Stimulated activated CD8-positive, alpha-beta memory T cell treated with anti-CD3 and anti-CD28 coated beads, Interleukin-4, amount 100 ng/mL, for 48 hours (primary cell): ENCODE data around the gene CHD6.

ENCODE experiments used
- DNase-seq: peaks from one replicate; pipeline ENCODE4 v3.0.0-alpha.2; 2020

Gene CHD6

DNA sequence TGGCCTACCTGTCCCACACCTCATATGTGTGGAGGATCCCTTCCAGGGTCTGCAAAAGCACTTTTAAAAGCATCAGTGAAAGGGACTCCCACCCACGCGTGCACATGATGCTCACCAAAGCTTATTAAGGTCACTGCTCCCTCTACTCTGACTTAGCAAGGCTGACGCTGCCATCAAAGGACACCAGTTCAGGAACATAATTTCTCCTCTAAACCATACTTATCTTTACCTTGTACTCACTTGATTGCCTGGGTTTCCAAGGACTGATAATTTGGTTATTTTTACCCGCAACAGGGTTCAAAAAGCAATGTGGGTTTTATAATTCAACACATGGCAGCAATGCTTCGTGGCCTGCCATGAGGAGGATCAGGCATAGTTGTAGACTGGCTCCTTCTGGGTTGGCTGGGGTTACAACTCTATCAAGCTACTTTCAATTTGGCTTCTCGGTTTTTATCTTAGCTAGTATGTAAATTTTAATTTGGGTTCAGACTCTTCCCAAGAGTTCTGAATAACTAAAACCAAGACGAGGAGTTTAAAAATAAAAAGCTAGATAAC lies 199.4 kb downstream of the CHD6 start:
- no peak for DNase-seq

DNA sequence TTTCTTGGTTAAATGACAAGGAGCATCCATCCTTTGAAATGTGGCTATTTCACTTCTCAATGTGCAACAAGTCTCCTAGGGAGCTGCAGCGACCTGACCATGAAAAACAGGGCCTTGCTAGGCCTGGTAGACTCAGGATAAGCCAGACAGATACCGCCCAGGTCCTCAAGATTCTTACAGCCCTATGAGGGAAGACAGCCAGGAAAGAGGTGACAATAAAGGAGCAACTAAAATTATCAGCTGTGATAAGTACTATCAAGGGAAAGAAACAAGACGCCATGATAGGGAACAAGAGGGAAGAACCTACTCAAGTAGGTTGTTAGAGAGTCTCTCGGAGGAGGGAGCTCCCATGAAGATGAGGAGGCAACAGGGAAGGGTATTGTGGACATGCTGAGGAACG lies 200.1 kb downstream of the CHD6 start:
- no peak for DNase-seq

- no peak for DNase-seq
Measured at GRCh38 chr20:41415191-41415590, 203.0 kb downstream of the CHD6 start.

DNA sequence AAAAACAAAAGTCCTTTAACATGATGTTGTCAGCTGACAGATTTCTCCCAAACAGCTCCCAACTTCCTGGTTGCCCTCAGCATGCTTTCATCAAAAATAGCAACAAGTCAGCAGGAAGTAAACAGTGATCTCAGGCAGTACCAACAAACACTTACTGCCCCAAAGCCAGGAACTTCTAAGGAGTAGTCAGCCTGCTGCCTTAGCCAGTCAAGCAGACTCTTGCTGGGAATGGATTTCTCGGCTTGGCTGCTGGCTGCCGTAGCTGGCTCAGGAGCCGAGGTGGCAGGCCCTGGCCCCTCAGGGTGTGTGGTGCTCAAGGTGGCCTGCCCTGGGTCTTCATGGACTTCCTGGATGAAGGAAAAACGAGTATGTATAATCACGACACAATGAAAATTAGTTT lies 205.0 kb downstream of the CHD6 start:
- no peak for DNase-seq

- DNase-seq = no peak
Measured at GRCh38 chr20:41412324-41413120, 205.7 kb downstream of the CHD6 start.

DNA sequence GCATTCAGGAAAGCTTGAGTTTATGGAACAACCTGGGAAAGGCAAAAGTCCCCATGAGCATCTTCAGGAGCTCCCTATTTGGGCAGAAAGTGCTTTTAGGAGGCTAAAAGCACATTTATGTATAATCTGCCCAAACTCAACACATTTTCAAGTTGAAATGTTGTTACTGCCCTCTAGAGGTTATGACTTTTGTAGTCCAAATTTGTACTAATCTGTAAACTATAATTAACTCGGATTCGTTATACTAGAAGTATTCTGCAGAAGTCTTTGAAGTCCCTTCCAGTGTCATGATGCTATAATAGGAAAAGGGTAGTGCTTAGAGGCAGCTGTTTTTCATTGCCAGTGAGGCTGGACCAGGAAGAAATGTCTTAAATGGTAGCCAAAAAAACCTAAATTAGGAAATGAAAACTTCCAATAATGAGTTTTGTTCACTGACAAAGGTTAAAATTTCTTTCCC lies 206.8 kb downstream of the CHD6 start:
- DNase-seq = no peak

- DNase-seq = no peak
Measured at GRCh38 chr20:41408986-41409385, 209.2 kb downstream of the CHD6 start.

DNA sequence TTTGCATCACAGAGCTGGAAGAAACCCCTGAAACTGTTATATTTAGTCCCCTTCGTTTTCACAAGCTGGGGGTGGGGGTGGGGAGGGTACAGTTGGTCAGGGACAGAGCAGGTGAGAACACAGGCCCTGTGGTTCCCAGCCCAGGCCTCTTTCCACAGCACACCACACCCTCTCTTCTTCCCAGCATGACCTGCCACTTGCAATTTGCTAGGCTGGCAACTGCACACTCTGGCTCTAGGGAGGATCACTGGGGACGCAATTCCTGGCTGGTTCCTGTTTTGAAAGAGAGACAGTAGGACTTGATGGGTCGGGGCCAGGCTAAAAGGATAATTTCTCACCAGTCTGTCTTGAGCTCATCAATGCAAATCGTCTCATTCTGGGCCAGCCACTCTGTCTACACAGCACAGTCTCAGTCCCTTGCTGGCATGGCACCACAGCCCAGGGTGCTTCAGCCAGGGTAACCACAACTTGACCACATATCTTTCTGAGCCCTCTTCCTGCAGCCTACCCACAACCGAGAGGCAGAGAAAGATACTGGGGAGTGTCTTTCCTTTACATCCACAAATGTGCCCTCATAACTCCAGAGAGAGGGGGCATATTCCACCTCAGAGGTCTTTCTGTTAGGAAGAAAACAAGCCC lies 209.9 kb downstream of the CHD6 start:
- DNase-seq = no peak

DNA sequence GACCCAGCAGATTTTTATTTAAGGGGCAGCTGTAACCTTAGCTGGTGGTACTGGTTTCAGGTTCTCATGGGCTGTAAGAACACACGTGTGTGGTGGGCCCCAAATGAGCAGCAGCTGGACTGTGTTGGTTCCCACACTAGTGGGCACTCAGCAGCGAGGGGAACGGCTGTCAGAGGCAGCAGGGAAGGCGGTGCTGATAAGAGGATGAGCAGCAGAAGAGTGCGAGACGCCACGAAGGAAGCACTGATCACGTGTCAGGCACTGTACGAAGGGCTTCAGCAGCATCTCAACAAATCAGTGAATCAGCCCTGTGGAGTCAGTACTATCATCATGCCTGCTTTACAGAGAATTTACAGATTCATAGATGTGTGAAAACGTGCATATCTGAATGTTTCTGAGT lies 210.6 kb downstream of the CHD6 start:
- DNase-seq = no peak

DNA sequence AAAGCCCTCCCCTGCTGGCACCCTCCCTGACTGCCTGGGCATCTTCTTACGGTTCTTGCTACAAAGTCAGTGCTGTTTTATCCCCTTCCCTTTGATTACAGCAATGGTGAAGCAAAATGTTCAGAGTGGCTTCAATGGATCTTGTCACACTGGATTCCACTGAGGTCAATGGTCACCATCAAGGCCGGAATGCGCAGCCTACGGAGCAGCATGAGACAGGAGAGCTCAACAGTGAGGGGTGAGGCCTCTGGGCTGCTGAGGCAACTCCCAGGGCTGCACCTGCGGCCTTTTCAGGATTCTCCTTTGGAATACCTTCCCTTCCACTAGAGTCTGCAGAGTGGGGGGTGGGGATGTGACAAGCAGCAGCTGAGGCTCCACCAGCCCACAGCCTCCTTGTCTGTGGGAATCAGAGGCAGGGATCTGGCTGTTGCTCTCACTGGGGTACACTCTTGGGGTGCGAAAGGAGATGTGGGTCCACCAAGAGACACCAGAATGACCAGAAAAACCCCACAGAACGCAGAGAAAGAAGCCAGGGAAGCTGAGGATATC lies 211.2 kb downstream of the CHD6 start:
- no peak for DNase-seq

- no peak for DNase-seq
Measured at GRCh38 chr20:41406353-41406752, 211.8 kb downstream of the CHD6 start.

DNA sequence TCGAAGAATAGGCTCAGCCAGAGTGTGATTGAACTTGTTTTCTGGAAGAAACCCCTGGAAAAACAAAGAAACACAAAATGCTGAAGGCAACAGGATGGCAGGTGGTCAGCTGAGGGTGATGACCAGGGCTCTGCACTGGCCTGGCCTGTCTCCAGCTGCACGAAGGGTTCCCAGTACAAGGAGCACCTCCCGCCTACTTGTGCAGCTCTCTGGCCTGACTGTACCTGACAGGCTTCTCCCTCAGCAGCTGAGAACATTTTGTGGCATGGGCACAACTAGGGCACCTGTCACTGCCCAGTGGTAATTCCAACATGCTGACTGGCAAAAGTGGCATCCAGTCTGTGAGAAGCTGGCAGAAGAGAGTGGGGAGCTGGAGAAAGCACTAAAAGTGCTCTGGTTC lies 212.7 kb downstream of the CHD6 start:
- no peak for DNase-seq

GRCh38 chr20:41403604-41404003 lies 214.6 kb downstream of the CHD6 start:
- no peak for DNase-seq

- no peak for DNase-seq
Measured at GRCh38 chr20:41398408-41398807, 219.8 kb downstream of the CHD6 start.

GRCh38 chr20:41395667-41396664 lies 222.2 kb downstream of the CHD6 start:
- DNase-seq = no peak

DNA sequence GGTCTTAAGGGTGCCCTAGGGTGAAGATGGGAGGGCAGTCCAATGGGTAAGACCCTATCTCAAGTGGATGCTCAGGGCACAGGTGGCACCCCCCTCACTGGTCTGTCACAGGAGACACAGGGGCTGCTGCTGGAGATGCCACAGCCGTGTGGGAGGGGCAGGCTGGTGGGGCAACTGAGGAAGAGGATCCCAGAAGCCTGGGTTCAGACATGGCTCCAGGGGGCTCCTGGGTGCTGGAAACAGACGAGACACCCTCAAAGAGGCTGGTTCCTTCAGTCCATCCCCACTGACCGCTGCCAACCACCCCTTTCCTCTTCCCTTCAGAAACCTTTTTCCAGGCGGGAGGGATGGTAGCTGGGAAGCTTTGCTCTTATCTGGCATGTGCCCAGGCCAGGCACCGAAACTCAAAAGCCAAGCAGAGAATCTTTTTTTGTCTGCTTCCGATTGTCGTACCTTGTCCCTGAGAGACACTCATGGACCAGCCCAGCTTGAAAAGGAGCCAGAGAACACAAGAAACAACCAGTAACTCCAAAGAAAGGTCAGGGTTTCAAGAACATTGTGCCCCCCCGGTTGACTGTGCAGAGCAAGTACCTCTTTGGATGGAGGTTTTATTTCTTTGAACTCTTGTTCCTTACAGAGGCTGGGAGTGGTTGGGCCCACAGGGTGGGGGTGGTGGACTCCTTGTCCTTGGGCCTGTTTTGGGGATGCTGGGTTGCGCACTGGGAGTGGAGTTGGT lies 223.1 kb downstream of the CHD6 start:
- DNase-seq = no peak

GRCh38 chr20:41394081-41394480 lies 224.1 kb downstream of the CHD6 start:
- no peak for DNase-seq

DNA sequence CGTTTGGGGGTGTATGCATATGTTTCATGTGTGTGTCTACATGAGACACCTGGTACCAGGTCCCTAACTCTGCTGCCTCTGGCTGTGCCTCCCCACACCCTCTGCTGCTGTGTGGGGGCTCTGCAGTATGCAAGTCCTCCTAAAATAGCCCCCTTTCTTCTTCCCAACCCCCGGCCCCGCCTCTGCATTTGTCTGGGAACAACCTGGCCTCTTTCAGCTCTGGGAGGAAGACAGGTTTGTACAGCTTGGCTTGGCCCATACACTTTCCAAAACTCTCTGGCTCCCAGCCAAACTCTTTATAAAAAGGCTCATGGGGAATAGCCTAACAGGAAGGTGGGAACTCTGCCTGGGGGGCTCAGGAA lies 224.5 kb downstream of the CHD6 start:
- no peak for DNase-seq

DNA sequence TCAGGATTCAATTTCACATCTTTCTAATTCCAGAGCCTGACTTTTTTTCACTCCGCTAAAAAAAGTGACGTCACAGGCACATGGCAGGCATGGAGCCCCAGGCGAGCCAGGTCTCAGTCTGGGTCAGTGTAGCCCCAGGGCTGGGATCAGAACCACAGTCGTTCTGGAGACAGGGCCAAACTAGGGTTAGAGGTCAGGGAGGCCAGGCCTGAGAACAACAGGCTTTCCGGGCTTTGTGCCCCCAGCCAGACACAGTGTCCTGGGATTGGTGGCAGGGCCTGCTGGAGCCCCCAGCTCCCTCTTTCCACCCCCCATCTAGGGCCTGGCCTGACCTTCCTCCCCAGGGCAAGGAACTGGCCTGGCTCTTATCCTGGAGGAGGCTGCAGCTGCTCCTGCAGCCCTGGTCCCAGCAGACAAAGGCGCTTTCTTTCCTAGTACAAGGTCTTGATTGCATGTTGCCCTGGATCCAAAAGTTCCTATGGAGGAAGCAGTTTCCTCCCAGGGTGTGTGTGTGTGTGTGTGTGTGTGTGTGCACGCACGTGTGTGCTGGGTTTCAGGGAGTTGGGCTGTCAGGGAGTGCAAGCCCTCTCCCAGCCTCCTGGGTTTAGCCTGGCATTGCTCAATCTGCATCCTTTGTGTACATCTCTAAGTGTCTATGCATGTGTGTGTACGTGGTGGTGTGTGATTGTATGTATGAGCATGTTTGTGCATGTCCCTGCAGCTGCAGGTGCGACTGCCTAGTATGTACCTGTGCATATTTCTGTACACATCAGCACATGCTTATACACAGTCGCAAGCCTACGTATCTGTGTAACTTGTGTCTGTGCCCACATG lies 225.1 kb downstream of the CHD6 start:
- no peak for DNase-seq

- no peak for DNase-seq
Measured at GRCh38 chr20:41392295-41392694, 225.9 kb downstream of the CHD6 start.

GRCh38 chr20:41391587-41392001 lies 226.6 kb downstream of the CHD6 start:
- no peak for DNase-seq
